ENCODE measurements around the gene AKR1C2. TPM values are rescaled to one million over a fixed set of nuclear protein-coding genes. Genes with fewer than 3 reads are reported as not detected.
"Not testable (repeated sequence)": the region's sequence is repeated elsewhere in the genome, so short reads cannot be mapped to it uniquely, and the experiment has no call there.

The AKR1C2 gene
- total RNA-seq, 1 experiment from 2014 or later, result 115 TPM

DNA sequence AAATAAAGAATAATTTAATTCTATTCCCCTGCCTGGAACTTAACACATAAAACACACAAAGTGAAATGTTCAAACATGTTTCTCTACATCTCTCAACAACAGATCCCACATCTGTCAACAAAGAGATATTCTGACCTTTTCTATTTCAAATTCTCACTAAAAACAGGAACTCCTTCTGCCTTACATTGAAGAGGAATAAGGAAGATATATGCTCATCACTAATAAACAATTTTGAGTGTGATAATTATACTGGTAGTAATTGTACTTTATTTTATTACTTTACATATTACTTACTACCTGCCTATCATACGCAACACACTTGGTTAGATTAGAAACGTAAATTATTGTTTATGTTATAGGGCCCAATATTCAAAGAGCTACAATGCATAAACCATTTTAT lies 13.4 kb downstream of the AKR1C2 start:
- no peak for DNase-seq (ENCODE audit: low spot score)

DNA sequence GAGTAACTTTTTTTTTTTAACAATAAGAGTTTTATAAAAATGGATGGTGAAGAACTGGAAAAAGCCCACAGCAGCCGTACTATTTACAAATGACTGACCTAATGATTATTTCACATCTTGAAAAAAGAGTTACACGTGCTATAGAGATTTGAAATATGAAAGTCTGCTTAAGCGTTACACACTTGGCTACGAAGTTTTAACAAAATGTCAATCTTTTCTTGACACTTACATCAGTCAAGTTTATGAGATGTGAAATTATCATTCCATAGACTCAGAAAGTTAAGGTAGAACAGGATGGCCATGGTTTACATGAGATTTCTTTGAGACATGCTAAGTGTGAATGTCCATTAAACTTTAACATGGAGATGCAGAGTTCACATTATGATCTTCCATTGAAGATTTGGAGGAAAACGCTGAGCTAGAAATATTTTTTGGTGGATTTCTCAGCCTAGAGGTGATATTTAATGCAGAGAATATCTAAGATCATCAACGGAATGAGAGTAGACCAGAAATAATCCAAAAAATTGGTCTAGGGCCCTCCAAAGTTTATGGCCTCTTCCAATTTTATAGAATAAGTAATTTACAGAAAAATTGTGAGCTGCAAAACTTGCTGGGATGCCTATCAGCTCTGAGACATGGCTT lies 15.5 kb downstream of the AKR1C2 start:
- not testable (repeated sequence) for DNase-seq (ENCODE audit: low spot score)

DNA sequence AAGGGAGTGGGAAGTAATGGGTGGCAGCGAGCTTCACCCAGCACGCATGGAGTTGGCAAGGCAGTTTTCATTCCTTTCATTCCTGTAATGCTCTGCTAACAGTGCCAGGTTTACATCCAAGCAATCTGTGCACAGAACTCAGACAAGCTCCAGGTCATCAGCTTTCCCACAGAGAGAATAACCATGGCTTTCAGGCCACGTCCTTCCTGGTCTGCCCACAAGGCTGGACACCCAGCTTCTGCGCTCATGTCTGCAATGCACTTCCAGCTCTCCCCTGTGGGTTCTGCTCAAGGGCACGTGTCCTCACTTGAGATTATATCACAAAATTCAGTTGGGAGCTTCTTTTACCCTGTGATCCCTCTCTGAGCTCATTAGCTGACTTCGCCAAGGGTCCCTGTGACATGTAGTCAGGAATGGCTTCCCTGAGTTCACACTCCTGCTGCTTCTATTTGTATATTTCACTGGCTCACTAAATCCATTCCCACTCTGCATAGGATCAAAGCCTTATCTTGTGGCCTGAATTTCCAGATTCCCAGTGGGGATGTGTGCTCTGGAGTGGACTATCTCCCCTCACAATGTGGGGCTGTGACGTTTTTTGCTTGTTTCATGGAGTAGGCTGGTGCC lies 18.6 kb downstream of the AKR1C2 start:
- no peak for DNase-seq (ENCODE audit: low spot score)

DNA sequence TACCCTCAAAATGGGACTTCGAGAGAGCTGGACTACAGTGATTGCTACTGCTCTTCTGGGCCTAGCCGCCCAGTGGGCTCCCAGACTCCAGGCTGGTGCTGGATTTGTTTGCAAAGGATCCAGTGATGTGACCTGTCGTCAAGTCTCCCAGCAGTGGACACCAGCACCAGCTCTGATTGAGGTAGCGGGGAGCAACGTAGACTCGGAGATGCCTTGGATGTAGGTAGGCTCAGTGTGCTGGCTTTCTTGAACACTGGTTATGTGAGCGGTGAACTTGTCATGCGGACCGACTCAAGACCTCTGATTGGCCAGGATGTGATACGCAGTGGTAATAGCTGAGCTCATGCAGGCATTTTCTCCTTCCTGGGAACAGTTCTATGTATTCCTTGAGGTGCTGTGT lies 19.4 kb downstream of the AKR1C2 start:
- DNase-seq (ENCODE audit: low spot score), result no peak

DNA sequence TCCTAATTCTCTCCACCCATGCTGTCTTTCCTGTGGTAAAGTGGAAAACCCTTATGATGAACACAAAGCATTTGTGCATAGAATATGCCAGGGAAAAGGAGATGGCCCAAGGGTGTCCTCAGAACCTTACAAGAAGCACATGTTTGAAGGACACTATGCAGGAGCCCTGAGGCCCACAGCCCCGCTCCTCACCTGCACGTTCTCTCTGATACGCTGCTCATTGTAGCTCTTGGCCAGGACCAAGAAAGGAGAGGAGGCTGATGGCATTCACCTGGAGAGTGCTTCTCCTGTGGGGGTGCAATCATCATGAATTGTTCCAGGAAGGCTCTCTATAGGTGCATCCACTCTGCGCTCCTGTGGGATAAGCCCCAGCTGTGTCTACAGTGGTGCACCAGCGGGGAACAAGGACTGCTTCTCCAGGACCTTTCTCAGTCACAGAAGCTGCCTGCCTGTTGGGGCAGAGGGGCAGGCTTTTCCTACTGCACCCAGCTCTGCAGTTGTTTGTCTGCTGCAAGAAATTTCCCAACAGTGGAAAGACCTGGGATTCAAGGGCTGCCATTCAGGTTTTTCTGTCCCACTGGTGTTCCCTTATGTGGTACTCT lies 19.9 kb downstream of the AKR1C2 start:
- no peak for DNase-seq (ENCODE audit: low spot score)

DNA sequence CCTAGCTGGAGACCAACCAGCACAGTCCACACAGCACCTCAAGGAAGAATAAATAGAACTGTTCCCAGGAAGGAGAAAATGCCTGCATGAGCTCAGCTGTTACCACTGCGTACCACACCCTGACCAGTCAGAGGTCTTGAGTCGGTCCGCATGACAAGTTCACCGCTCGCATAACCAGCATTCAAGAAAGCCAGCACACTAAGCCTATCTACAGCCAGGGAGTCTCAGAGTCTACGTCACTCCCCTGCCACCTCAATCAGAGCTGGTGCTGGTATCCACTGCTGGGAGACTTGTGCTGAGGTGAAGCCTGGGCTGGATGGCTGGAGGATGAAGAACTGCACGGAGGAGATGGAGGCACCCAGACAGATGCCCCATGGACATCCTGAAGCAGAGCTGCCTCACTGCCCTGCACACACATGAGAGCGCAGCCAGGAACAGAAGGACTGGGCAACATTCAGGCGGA lies 20.9 kb downstream of the AKR1C2 start:
- DNase-seq (ENCODE audit: low spot score), result no peak

DNA sequence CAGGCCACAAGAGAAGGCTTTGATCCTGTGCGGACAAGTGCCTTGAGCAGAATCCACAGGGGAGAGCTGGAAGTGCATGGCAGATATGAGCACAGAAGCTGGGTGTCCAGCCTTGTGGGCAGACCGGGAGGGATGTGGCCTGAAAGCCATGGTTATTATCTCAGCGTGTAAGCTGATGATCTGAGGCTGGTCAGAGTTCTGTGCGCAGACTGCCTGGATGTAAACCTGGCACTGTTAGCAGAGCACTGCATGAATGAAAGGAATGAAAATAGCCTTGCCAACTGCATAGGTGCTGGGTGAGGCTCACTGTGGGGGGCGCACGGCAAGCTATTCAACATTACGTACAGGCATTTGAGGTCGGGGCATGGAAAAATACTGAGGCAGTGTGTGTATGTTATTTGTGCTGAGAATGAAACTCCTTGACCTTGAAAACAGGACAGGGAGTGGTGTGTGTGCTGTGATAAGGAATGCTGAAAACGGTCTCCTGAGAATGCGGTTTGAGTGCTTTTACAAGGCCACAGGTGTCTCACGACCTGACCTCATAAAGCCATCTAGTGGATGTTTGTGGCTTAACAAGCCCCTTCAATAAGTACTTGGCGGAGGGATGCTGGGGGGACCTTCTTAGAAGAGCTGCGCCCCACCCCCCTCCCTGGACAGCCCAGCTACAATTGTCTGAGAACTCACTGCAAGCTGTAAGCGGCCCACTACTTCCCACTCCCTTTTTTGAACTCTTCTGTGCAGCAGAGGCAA lies 21.8 kb downstream of the AKR1C2 start:
- peak; percentile 44 for DNase-seq (ENCODE audit: low spot score)

DNA sequence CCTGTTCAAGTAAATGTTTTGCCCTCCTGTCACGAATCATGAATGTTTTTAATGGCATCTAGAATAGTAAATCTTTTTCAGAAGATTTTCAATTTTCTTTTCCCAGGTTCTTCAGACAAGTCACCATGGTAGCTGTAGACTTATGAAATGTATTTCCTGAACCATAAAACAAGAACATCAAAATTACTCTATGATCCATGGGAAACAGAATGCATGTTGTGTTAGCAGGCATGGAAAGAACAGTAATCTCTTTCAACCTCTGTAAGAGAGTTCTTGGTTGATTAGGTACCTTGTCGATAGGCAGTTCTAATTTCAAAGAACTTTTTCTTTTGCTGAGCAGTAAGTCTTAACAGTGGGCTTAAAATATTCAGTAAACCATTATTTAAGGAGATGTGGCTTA lies 22.9 kb downstream of the AKR1C2 start:
- no peak for DNase-seq (ENCODE audit: low spot score)

DNA sequence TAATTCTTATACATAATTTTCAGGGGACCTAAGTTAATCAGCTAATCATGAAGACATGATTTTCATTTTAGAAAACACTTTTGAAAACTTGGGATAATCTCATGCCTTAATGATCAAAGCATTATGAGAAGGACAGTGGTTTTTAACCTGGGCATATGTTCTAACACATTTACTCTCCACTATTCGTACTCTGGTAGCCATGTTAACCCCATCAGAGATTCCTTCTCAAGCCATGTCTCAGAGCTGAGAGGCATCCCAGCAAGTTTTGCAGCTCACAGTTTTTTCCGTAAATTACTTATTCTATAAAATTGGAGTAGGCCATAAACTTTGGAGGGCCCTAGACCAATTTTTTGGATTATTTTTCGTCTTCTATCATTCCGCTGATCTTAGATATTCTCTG lies 24.8 kb downstream of the AKR1C2 start:
- DNase-seq (ENCODE audit: low spot score), result no peak

DNA sequence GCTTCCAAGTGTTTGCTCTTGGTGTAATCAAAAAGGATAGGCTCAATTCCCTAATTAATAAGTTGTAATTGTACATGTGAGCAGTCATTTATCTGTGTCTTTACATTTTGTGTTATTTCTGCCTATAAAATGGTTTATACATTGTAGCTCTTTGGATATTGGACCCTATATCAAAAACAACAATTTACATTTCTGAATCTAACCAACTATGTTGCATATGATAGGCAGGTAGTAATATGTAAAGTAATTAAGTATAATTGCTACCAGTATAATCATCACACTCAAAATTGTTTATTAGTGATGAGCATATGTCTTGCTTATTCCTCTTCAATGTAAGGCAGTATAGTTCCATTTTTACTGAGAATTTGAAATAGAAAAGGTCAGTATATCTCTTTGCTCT lies 26.6 kb downstream of the AKR1C2 start:
- no peak for DNase-seq (ENCODE audit: low spot score)

DNA sequence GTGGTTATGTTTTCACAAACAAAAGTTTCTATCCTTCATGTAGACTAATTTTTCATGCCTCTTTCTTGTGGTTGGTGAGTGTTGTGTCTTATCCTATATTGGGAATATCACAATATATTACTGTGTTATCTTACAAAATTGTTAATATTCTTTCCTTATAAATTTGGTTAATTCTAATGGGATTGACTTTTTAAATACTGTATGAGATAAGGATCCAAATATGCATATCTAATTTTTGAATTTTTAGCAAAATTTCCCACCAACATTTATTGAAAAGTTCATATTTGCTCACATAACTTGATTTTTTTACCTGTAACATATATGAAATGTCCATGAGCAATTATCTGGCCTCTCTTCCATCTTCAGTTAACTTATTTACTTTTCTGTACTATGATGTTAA lies 29.3 kb downstream of the AKR1C2 start:
- not testable (repeated sequence) for DNase-seq (ENCODE audit: low spot score)

DNA sequence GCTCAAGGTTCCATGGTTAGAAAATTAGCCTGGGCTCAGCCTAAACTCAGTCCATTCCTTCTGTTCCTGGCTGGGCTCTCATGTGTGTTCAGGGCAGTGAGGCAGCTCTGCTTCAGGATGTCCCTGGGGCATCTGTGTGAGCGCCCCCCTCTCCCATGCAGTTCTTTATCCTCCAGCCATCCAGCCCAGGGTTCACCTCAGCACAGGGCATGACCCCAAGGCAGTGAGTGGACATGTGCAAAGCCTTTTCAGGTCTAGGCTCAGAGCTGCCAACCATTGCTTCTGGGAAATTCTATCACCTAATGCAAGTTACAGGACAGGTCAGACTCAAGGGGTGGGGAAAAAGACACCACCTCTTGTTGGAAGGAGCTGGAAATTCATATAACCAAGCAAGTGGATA lies 30.4 kb downstream of the AKR1C2 start:
- not testable (repeated sequence) for DNase-seq (ENCODE audit: low spot score)

DNA sequence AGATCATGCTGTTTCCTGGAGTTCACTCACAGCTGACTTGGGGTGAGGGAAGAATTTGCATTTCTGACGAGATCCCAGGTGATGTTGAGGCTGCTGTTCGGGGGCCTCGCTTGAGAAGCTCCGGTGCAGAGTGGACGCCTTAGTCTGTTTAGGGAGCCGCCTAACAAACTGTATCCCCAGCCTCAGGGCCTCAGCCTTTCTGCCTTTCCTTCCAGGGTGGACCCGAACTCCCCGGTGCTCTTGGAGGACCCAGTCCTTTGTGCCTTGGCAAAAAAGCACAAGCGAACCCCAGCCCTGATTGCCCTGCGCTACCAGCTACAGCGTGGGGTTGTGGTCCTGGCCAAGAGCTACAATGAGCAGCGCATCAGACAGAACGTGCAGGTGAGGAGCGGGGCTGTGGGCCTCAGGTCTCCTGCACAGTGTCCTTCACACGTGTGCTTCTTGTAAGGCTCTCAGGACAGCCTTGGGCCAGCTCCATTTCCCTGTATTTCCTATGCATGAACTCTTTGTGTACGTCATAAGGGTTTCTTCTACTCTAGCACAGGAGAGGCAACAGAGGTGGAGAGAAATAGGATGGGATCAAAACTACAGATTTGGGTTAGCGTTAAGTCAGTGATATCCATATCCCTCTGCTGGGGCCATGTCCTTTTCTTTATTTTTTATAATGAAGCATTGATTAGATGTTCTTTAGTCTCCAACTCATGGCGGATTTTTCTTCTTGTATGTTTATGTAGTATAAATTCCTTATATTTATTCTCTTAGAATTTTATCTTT lies 31.1 kb downstream of the AKR1C2 start:
- not testable (repeated sequence) for DNase-seq (ENCODE audit: low spot score)

DNA sequence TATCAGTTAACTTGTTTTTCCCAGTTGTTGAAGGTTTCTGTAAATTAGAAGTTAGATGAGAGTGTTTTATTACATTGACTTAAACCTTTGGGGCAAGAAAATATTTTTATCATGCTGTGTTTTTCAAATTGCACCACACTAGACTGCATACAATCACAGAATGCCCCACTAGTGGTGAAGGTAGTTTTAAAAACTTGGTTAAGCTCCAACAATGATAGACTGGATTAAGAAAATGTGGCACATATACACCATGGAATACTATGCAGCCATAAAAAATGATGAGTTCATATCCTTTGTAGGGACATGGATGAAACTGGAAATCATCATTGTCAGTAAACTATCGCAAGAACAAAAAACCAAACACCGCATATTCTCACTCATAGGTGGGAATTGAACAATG lies 33.3 kb downstream of the AKR1C2 start:
- DNase-seq (ENCODE audit: low spot score), result not testable (repeated sequence)

DNA sequence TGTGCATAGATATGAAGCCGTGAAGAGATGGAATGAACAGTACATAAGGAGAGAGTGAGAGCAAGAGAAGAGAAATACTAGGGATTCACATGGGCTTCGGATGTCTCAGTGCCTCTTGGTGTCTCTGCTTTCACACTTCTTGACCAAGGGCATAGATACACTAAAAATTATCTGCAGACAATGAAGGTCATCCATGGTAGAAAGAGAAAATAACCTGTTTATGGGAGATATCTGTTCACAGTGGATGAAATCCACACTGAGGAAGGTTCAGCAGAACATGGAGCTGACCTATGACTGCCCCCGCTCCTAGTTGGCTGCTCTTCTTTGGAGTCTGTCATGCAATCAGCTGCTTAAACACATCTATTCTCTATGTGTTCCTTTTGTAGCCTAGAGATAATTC lies 34.4 kb downstream of the AKR1C2 start:
- not testable (repeated sequence) for DNase-seq (ENCODE audit: low spot score)

DNA sequence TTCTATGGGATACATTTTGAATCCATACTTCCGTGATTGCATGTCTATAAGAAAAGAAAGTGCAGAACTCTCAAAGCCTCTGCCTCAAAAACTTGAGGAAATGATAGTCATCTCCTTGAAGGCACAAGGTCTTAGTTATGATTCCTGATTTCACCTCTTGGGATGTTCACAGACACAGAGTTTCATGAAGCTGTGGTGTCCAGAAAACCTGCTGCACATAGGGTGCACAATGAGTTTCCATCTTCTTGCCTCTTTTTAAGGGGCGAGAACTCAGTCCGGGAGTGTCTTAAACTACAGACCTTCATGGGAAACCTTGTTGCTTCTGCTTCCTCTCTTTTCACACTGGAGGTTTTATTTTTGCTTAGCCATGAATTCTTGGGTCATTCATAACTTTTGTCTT lies 36.5 kb downstream of the AKR1C2 start:
- not testable (repeated sequence) for DNase-seq (ENCODE audit: low spot score)

DNA sequence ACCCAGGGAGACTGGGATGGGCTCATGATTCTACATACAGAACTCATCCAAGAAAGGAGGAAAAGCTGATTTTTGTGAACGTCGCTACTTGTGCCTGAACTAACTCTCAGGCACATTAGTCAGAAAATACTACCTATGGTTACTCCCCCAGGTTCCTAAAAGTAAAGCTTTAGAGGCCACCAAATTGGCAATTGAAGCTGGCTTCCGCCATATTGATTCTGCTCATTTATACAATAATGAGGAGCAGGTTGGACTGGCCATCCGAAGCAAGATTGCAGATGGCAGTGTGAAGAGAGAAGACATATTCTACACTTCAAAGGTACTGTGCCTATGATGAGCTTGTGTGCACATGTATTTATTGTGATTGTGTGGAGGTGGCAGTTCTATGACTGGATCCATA lies 37.9 kb downstream of the AKR1C2 start:
- DNase-seq (ENCODE audit: low spot score), result not testable (repeated sequence)

DNA sequence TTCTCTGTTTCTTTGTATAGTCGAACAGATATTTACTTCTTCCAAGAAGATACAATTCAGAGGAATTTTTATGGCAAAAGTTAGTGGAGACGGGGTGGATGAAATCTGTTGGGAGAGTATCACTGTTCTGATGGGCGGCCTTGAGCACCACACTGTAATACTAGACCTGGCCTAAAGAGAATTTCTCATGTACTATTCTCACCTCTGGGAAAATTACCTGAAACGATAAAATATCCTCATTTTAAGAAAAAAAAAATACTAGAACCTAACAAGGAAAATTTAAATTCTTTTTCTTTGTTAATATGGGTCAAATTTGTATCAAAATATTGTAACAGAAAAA lies 39.9 kb downstream of the AKR1C2 start:
- DNase-seq (ENCODE audit: low spot score), result not testable (repeated sequence)

DNA sequence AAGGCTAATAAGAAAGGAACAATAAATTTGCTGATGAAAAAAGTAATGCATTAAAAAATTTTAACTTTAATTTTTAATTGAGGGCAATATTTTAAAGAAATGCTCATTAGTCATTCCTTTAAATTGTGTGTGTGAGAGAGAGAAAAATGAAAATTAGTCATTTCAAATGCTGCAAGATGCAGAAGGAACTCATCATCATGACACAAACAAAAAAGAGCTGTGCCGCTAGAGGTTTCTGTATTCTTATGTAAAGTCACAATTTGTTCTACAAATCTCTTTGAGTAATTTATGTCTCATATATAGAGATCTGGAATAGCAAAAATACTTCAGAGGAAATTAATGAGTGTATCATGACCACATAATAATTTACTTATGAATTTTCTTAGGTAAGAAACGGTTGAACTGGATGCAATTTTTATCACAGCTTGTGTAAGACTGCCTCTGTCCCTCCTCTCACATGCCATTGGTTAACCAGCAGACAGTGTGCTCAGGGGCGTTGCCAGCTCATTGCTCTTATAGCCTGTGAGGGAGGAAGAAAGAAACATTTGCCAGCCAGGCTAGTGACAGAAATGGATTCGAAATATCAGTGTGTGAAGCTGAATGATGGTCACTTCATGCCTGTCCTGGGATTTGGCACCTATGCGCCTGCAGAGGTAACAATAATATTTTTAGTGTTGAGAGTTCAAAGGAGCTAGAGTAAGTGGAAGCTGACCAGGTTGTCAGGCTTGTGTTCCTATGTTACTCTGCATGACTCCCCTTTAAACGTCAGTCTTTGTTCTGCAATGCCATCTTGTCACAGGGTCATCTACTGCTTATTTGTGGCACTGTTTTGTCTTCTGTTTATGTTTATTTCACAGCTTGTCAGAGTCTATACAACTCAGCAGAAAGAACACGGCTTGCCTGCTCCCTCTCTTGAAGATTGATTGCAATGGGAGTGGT lies 40.5 kb downstream of the AKR1C2 start, which contains the start of gene AKR1C1:
AKR1C1 (plus strand) TSS at position 540 of the 939 bp plus-strand sequence; CDS start at position 570, 30 bp downstream.
- not testable (repeated sequence) for DNase-seq (ENCODE audit: low spot score)

DNA sequence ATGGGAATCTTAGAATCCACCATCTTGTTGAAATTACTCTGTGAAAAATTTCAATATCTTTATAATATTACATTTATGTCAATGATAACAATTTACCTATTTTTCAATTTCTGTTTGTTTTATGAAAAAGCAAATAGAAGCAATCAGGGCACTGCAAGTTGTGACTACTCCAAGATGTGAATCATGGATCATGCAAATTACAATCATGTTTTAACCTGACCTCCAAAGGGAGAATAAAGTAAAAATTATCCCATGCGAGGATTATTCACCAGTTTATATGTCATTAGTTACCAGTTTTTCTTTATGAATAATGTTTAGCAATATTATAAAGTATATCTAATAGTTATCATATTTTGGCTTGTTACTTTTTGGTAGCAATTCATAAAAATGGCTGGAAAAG lies 41.3 kb downstream of the AKR1C2 start:
- not testable (repeated sequence) for DNase-seq (ENCODE audit: low spot score)

Measured in H4 (cell line).